ENCODE measurements around the gene SKI.
A peak's percentile ranks its signal among the peaks of the same experiment; 100 is the strongest.
"Not testable (repeated sequence)": the region's sequence is repeated elsewhere in the genome, so short reads cannot be mapped to it uniquely, and the experiment has no call there.

The SKI gene

DNA sequence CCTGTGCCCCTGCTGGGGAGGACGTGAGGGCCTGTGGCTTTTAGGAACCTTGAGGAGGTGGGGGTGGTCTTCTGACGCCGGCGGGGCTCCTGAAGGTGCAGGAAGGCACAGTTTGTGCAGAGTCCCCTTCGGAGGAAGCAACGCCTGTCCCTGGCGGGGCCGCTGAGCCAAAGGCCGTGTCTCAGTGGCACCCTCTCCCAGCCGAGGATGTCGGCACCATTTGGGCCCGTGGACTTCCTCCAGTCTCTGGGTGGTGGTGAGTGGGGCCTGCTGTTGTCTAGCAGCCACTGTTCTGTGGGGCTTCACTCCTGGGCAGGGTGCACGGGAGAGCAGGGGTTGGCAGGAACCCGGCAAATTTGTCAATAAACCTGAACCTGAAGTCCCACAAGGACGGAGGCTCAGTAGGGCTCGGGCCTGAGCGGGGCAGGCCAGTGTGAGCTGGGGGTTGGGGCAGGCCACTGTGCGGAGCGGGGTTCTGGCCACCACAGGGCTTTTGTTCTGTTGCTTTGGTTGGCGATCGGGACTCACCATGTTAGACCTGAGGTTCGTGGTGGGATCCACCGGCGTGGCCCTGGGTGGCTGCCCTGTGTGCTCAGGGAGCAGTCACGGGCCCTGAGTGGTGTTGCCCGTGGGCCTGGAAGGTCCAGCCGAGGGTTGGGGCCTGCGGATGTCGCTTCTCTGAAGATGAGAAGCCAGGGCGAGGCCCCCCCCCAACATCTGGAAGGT lies 64.8 kb downstream of the SKI start:
- no peak for DNase-seq (ENCODE audit: low spot score)

DNA sequence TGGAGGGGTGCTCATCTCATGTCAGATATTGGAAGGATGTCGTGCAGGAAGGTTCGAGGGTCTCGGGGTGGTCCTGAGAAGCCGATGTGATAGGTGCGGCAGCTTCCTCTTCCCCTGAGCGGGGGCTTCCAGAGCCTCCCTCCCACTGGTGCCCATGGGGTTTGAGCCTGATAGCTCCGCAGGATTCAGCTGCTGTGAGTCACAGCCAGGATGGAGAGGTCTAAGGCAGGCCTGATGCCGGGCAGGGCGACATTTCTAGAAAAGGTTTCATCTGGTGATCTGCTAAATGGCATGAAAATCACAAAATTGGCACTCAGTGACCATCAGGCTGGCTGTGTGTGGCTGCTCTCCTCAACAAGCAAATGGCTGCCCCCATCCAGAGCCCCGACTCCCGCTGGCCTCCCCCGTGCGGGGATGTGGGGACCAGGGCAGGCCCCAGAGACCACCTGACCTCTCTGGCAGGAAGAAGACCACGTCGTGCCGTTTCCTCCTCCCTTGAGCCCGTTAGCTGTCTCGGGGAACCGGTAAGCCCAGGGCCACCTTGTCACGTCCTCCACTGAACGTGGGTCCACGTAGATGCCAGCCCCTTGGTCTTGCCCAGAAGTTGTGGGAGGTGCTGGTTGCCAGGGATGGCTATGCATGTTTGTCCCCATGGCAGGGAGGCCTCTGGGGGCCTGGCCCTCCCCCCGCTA lies 66.1 kb downstream of the SKI start:
- no peak for DNase-seq (ENCODE audit: low spot score)

DNA sequence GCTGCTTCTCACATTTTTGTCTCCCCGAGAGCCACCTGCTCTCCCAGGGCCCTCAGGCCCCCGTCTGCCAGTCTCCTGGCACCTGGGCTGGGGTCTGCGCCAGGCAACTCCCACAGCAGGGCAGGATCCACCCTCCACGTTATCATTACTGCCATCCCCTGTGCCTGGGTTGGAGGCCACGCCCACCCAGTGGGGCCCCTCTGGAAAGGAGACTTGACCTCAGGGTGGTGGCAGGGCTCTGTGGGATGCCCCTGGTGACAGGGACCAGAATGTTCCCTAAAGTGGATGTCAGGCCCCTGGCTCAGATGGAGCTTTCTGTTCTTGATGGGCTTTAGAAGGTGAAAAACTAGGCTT lies 66.6 kb downstream of the SKI start:
- no peak for DNase-seq (ENCODE audit: low spot score)

DNA sequence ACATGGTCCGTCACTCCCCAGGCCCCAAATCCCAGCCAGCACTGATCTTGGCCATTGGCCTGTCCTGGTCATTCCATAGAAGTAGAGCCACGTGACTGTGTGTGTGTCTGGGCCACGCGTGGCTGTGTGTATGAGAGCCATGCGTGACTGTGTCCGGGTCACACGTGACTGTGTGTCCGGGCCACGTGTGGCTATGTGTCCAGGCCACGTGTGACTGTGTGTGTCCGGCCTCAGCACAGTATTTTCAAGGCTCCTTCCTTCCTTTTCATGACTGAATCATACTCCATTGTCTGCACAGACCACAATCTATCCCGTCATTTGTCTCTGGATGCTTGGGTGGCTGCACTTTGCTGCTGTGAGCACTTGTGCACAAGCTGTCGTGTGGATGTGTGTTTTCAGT lies 67.4 kb downstream of the SKI start:
- DNase-seq (ENCODE audit: low spot score): no peak

DNA sequence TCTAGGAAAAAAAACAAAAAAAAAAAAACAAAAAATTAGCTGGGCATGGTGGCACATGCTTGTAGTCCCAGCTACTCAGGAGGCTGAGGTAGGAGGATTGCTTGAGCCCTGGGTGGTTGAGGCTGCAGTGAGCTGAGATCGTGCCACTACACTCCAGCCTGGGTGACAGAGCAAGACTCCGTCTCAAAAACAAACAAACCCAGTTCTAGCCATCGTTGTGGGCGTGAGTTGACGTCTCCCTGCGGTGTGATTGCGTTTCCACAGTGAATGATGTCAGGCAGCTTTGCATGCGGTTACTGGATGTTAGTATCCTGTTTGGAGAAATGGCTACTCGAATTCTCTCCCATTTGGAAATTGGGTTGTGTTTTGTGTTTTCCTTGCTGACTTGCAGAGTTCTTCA lies 68.1 kb downstream of the SKI start:
- not testable (repeated sequence) for DNase-seq (ENCODE audit: low spot score)

DNA sequence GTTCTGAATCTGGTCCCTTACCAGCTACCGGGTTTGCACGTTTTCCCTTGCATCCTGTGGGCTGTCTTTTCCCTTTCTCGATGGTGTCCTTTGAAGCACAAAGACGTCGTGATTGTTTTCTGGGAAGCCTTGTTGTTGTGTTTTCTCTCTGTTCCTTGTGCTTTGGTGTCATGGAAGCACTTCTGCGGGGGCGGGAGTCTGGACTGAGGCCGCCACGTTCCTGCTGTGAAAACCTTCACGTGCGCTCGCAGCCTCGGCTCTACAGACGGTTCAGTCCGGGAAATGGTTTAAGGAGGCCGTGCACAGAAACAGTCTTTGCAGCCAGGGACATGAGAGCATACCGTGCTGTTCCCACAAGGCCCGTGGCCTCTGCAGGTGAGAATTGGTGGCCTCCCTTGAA lies 68.5 kb downstream of the SKI start:
- no peak for DNase-seq (ENCODE audit: low spot score)

DNA sequence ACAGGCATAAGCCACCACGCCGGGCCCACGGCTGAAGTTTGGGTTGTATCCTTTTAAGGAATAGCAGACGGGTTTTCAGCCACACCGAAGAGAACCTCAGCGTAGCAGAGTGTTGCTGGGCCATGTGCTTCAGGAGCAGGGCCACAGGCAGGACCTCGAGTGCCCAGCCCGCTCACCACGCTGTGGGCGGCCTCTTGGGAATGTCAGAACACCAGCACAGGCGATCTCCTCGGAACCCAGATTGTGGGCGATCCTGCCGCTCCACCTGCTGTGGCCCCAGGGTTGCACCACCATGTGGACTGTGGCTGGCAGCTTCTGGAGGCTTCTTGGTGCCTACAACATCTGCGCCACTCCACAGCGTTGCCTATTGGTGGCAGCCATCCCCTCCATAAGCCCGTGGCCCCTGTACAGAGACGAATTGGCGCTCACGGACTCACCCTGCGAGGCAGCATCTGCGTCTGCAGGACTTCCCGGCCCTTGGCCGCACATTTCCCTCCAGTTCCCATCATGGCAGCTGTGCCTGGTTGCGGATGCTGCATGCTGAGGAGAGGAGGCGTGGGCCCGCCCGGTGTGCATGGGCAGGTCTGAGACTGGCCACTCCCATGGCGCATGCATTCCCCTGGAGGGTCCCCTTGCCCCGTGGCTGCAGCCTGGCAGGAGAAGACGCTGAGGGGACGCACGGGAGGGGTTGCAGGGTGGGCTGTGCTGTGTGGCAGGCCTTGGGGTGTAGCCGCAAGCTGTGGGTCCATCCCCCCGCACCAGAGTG lies 69.3 kb downstream of the SKI start:
- no peak for DNase-seq (ENCODE audit: low spot score)

DNA sequence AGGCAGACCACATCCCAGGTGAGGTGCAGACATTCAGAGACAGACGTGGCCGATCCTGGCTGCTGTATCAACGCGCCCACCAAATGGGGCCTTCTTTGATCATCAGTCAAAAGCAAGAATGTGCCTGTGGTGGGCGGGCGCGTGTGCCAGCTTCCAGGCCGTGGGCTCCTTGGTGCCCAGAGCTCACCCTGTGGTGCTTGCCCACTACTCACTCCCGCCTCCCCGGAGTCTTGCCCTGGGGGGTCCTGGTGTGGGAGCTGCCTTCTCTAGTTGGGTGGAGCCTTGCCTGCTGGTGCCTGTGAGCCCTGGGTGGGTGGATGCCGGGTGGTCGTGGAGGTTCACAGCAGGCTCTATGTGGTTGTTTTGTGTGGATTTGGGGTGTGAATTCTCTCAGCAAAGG lies 70.6 kb downstream of the SKI start:
- DNase-seq (ENCODE audit: low spot score): no peak

DNA sequence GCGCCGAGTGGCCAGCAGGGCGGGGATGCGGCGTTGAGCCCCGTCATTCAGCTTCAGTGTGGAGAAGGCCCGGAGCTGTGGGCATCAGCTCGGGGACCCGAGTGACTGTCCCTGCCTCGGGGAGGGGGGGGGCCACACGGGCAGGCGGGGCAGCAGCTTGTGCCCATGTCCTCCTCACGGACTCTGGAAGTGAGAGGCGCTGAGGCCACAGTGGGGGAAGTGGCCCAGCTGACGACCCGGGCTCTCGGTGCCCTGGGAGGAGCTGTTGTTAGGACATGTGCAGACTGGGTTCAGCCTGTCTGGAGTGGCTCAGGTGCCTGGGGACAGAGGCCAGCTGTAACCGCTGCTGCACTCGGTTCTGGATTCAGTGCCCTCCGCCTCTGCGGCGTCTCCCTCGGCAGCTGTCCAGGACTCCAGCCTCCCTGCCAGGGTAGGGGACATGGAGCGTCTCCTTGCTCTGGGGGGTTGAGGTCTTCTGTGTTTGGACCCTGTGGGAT lies 71.1 kb downstream of the SKI start:
- no peak for DNase-seq (ENCODE audit: low spot score)

DNA sequence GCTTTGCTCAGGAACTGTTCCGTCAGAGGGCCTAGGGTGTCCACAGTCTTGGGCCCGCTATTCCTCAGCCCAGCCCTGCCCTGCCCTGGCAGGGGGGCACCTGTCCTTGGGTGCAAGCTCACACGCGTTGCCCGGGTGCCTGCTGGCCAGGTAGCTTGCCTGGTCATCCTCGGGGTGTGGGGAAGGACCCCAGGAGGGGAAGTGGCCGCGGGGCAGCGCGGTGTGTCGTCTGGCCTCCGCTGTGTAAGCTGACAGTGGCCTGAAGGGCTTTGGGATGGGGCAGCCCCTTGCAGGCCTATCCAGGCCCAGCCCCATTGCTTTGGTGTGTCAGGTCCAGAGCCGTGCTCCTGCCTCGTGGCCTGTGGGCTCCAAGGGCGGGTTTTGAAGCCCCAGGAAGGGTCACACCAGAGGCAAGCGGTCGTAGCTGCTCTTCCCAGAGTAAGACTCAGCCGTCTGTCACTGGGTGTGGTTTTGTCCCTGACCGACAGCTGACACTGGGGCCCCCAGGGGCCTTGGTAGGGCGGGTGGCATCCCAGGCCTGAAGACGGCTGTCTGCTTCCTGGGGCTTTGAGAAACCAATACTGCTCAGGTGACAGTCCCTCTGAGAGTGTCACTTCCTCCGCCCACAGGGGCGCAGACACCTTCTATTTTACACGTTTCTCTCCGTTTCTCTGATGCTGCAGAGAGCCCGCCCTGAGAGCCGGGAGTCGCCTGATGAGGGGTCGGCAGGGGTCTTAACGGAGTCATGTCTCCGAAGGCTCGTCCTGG lies 72.1 kb downstream of the SKI start:
- DNase-seq (ENCODE audit: low spot score): peak; percentile 67

DNA sequence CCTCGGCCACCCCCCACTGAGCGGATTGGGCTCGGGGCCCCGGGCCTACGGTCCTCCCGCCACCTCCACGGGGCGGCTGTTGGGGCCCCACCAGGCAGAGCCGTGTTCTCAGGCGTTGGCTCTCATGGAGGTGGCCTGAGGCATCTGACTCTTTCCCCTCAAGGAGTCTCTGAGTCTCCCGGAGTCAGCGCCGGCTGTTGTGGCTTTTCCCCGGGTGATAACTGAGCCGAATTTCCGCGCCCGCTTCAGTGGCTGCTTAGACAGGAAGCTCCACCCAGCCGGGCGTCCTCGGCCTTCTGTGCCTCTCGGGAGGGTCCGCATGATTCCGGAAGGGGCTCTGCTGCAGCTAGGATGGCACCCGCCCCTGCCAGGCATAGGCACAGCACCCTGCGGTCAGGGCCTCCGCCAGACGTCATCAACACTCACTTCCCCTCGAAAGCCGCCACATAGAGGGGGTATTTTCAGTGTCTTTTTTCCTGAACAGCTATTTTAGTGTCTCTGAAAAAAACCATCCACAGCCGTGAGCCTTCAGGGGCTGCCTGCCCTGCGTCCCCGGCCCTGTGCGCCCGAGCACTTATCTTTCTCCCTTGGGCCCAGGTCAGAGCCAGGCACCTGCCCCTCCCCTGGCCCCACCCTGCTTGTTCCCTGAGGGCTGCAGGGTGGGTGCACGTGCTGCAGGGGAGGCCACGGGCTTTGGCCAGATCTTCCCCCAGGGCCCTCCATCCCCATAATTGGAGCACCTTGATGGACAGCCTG lies 72.9 kb downstream of the SKI start:
- DNase-seq (ENCODE audit: low spot score): peak; percentile 95

DNA sequence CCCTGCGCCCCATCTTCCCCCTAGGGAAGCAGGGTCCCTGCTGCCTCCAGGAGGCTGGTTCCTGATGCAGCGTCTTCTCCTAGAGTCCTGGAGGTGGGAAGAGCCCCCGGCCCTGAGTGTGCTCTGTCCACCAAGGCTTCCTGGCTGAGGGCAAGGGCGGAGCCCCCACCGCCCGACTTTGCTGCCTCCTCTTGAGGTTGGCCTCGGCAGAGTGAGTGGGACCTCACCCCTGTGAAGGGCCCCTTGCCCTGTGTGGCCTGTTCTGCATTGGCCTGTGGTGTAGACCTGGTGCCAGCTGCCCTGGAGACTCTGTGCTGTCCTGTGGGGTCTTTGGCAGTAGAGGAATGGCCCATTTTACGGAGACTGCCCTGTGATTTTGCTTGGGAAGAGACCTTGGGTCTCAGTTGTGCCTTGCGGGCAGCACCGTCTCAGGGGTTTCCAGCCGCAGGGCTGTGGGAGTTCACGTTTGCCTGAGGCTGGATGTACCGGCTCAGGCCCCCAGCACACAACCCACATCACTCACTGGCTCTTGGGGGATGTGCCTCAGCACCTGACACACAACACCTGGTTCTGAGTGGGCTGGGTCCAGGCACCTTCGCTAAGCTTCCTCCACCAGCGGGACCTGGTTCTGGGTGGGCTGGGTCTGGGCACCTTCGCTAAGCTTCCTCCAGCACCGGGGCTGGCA lies 73.6 kb downstream of the SKI start:
- DNase-seq (ENCODE audit: low spot score): no peak

DNA sequence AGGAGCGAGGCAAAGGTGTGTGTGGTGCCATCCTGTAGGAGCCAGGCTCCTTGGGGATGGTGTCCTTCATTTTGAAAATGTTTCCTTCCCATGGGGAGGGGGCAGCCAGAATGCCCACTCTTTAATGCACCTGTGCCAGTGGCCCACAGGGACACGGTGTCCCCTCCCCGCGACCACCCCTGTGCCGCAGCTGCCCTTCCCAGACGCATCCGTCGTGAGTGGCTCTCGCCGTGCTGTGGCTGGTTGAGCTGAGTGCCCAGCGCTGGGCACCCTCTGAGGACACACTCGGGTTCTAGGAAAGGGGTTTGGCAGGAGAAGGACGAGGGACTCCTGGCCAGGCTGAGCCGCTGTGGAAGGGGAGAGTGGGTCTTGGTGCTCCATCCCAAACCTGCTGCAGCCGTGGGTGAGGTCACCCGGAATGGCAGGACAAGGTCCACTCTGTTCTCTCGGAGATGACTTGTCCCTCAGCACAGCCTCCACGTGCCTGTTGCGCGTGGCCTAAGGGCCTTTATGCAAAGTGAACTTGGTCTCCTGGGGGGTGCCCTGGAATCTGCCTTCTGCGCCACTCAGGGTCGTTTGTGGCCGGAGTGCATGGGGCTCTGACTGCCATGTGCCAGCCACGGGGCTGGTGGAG lies 74.3 kb downstream of the SKI start:
- DNase-seq (ENCODE audit: low spot score): no peak

DNA sequence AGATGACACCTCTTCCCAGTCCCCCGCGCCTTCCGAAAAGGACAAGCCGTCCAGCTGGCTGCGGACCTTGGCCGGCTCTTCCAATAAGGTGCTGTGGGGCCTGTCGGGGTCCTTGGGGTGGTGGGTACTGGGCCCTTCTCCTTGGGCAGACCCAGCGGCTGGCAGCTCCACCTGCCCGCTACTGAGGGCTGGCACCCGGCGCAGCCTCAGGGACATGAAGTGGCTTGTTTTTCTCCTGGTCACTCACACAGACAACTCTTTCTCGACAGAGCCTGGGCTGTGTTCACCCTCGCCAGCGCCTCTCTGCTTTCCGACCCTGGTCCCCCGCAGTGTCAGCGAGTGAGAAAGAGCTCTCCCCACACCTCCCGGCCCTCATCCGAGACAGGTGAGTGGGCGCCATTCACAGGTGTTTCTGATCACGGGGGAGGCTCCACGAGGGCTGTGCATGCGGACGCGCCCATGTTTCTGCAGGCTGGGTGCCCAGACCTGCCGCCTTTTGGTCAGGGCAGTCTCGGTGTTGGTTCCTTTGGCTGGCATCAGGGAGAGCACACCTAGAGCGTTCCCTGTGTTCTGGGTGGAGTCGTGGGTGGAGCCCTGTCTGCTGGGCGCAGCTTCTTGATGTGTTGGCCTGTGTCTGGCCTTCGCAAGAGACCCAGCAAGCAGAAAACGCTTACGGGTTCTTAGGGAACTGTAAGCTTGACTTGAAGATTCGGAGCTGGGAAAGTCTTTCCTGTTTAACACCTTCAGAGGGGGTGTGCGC lies 75.1 kb downstream of the SKI start:
- DNase-seq (ENCODE audit: low spot score): no peak

DNA sequence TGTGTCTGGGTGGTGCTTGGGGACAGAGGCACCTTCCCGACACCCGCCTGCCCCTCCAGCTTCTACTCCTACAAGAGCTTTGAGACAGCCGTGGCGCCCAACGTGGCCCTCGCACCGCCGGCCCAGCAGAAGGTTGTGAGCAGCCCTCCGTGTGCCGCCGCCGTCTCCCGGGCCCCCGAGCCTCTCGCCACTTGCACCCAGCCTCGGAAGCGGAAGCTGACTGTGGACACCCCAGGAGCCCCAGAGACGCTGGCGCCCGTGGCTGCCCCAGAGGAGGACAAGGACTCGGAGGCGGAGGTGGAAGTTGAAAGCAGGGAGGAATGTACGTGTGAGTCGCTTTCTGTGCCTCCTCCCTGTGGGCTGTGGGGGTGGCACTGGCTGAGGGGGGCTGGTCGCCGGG lies 75.7 kb downstream of the SKI start:
- no peak for DNase-seq (ENCODE audit: low spot score)

DNA sequence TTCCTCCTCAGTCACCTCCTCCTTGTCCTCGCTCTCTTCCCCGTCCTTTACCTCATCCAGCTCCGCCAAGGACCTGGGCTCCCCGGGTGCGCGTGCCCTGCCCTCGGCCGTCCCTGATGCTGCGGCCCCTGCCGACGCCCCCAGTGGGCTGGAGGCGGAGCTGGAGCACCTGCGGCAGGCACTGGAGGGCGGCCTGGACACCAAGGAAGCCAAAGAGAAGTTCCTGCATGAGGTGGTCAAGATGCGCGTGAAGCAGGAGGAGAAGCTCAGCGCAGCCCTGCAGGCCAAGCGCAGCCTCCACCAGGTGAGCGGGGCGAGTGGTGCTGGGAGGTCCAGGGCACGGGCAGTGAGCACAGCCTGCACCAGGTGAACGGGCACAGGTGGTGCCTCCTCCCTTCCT lies 76.2 kb downstream of the SKI start:
- DNase-seq (ENCODE audit: low spot score): no peak

DNA sequence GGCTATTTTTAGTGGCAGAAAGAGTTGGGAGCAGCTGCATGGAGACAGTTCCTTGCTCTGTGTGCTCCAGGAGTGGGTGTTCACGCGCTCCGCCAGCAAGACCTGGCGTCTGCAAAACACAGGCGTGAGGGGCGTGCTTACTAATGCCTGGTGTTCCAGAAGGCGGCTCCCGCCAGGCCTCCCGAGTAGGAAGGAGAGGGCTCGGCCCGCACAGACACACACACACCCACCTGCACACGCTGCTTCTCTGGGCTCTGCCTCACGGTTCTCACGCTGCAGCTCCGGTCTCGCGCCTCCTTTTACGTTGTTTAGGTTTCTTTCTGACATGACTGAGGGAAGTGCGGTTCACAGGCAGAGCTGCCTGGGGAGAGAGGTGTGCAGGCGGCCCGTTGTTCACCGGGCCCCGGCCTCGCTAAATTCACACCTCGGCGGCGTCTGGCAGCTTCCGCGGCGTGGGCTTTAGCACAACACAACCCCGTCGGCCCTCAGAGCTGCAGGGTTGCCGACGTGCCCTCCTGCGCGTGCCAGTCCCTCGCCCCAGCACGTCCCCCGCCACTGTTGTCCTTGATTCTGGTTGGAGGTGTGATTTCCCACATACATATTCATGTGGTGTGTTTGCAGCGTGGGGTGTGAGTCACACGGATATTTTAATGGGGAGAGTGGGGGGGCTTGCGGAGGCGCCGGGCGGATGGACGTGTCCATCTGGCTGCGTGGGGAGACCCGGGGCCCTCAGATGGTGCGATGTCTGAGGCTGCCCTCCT lies 77.0 kb downstream of the SKI start:
- no peak for DNase-seq (ENCODE audit: low spot score)

DNA sequence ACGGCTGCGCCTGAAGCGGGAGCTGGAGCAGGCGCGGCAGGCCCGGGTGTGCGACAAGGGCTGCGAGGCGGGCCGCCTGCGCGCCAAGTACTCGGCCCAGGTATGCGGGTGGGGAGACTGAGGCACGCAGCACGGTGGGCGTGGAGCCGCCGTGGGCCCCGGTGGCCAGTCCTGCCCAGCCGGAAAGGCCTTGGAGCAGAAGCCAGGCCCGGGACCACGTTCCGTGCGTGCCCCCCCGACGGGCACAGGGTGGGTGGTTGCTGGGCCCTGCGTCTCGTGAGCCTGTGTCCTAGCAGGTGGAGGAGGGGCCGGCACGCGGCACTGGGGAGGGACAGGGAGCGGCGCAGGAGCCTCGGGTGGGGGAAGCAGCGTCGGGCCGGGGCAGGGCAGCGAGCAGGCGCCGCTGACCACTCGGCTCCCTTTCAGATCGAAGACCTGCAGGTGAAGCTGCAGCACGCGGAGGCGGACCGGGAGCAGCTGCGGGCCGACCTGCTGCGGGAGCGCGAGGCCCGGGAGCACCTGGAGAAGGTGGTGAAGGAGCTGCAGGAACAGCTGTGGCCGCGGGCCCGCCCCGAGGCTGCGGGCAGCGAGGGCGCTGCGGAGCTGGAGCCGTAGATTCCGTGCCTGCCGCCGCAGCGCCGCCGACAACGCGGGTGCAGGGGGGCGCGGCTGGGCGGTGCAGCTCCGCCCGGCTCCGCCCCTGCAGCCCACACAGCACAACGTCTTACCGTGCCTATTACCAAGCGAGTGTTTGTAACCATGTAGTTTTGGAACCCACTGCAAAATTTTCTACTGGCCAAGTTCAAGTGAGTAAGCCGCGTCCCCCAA lies 78.2 kb downstream of the SKI start:
- DNase-seq (ENCODE audit: low spot score): no peak
